ENCODE results near the gene LDAH. TPM values are rescaled to one million over a fixed set of nuclear protein-coding genes. Genes with fewer than 3 reads are reported as not detected.

Gene LDAH
- total and polyA plus RNA-seq, 2 donors (not counting 3 experiments of a cell fraction or from before 2014, with no cell fraction given), result 12.3 to 24.0 TPM

DNA sequence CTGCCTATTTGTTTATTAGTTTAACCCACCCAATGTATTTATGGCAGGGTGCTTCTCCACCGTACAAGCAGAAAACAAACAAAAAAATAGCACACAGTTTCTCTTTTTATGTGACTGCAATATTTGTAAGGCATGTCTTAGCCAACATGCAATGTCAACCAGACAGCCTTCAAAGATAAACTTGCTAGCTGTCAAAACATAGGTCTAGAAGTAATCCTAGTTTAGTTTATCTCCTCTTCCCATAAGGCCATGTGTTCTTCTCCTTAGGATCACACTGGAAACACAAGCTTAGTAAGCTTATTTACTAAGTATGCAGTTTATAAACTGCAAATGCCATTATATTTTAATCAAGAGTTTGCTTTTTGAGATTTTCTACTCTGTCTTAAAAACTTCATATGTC, 75.6 kb downstream of the LDAH start:
- Histone ChIP-seq H3K4me2 (ENCODE audit: insufficient read depth, low read length) (no peak overlapping the region), H3K9me1 (replicated peaks; ENCODE audit: control insufficient read depth, extremely low read depth, insufficient read depth, low read length) (no peaks in the 10 kb centered on the region), H2AFZ (ENCODE audit: low read depth, low read length) (no peak overlapping the region), H3K9ac (replicated peaks; ENCODE audit: extremely low read depth, insufficient read depth, low read length) (no peak overlapping the region), H3K9me3 (replicated peaks; ENCODE audit: control insufficient read depth, insufficient read depth, low read length) (no peaks in the 10 kb centered on the region), H3K79me2 (ENCODE audit: control insufficient read depth, insufficient read depth, low read length) (no peaks in the 10 kb centered on the region), H3K4me1 (ENCODE audit: control insufficient read depth, extremely low read depth, insufficient read depth, low read length) (peaks cover 10% of the 10 kb centered on the region), H3K27me3 (ENCODE audit: control insufficient read depth in 2 of 2, insufficient read depth in 2 of 2, low read length in 2 of 2) (no peaks in the 10 kb centered on the region), H4K20me1 (replicated peaks; ENCODE audit: control insufficient read depth, extremely low read depth, insufficient read depth, low read length) (no peaks in the 10 kb centered on the region), H3K27ac (ENCODE audit: insufficient read depth, low read depth, low read length) (no peak overlapping the region), H3K36me3 (ENCODE audit: control insufficient read depth in 2 of 2, extremely low read depth in 1 of 2, insufficient read depth in 2 of 2, low read length in 2 of 2) (no peaks in the 10 kb centered on the region), H3K4me3 (replicated peaks in 1 of 3; ENCODE audit: insufficient read depth in 1 of 3, low read depth in 1 of 3, low read length in 3 of 3) (no peak overlapping the region)
- POLR2A ChIA-PET, result no interaction called here
- no peak for TF ChIP-seq GATA2 (IDR thresholded peaks at IDR 0.05; ENCODE audit: insufficient read depth, insufficient read length, low read depth, low read length)
- no peak for TF ChIP-seq CTCF (IDR thresholded peaks at IDR 0.05; ENCODE audit: extremely low read depth in 1 of 2, insufficient read depth in 1 of 2, low read depth in 1 of 2, low read length in 2 of 2)
- no peak for TF ChIP-seq POLR2A (IDR thresholded peaks at IDR 0.05; ENCODE audit: low read depth, low read length)
- no peak for TF ChIP-seq POLR2AphosphoS5 (IDR thresholded peaks at IDR 0.05; ENCODE audit: insufficient read depth, low read depth, low read length)
- no peak for TF ChIP-seq MYC (IDR thresholded peaks at IDR 0.05; ENCODE audit: low read depth, low read length)
- CTCF ChIA-PET, result interaction anchor here (1.1 to 1.4 kb wide), 3 partner anchors 18 to 81 kb away, joined by 4 to 6 read pairs (median 5); partner anchors contain the start of gene GDF7
- dilution Hi-C loops (cut with MboI; ENCODE audit: extremely low pct_ligation_motif_present, low sequenced_read_pairs), result no loop called here
- intact Hi-C loops (cut with micrococcal nuclease), result loop anchor here (5.0 kb wide), 1 partner anchor 80 kb away; the partner anchor contains the start of gene GDF7
- FAIRE-seq (no peak), DNase-seq (ENCODE audit: low read depth, low spot score) (no peak)
- no TSS peak for BruUV-seq (replicated peaks)

GRCh38 chr2:20745924-20746555, 76.9 kb downstream of the LDAH start:
- no peaks in the 10 kb centered on the region for H3K79me2 ChIP-seq (ENCODE audit: control insufficient read depth, insufficient read depth, low read length)
- peak overlapping the region; percentile 64 for H3K4me2 ChIP-seq (ENCODE audit: insufficient read depth, low read length)
- no peaks in the 10 kb centered on the region for H3K27me3 ChIP-seq (ENCODE audit: control insufficient read depth in 2 of 2, insufficient read depth in 2 of 2, low read length in 2 of 2)
- dilution Hi-C loops (cut with MboI; ENCODE audit: extremely low pct_ligation_motif_present, low sequenced_read_pairs) (no loop called here), intact Hi-C loops (cut with micrococcal nuclease) (loop anchor here (5.0 kb wide), 1 partner anchor 79 kb away; the partner anchor contains the start of gene GDF7)
- H3K9ac ChIP-seq (replicated peaks; ENCODE audit: extremely low read depth, insufficient read depth, low read length), result no peak overlapping the region
- ChIA-PET POLR2A (no interaction called here), CTCF (interaction anchor here (0.7 to 1.9 kb wide), 2 partner anchors 18 to 84 kb away, joined by 4 to 5 read pairs; no protein-coding TSS in a partner anchor)
- H3K4me1 ChIP-seq (ENCODE audit: control insufficient read depth, extremely low read depth, insufficient read depth, low read length), result peaks cover 10% of the 10 kb centered on the region
- BruUV-seq (replicated peaks), result no TSS peak
- TF ChIP-seq, protein P1, sequence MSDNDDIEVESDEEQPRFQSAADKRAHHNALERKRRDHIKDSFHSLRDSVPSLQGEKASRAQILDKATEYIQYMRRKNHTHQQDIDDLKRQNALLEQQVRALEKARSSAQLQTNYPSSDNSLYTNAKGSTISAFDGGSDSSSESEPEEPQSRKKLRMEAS (IDR thresholded peaks at IDR 0.05; ENCODE audit: insufficient read depth, insufficient read length), result no peak
- TF ChIP-seq GATA2 (IDR thresholded peaks at IDR 0.05; ENCODE audit: insufficient read depth, insufficient read length, low read depth, low read length) (peak; percentile 23), POLR2AphosphoS5 (IDR thresholded peaks at IDR 0.05; ENCODE audit: insufficient read depth, low read depth, low read length) (no peak), MYC (IDR thresholded peaks at IDR 0.05; ENCODE audit: low read depth, low read length) (no peak), JUN (IDR thresholded peaks at IDR 0.05; ENCODE audit: borderline replicate concordance, insufficient read depth, insufficient read length, low read depth) (no peak), POLR2A (IDR thresholded peaks at IDR 0.05; ENCODE audit: low read depth, low read length) (peak; percentile 21), EZH2 (IDR thresholded peaks at IDR 0.05; ENCODE audit: borderline replicate concordance, low read depth, low read length, severe bottlenecking) (no peak), FOS (IDR thresholded peaks at IDR 0.05; ENCODE audit: borderline replicate concordance, insufficient read depth, low read length) (no peak), CTCF (IDR thresholded peaks at IDR 0.05; ENCODE audit: extremely low read depth in 1 of 2, insufficient read depth in 1 of 2, low read depth in 1 of 2, low read length in 2 of 2) (no peak)
- H3K4me3 ChIP-seq (replicated peaks in 1 of 3; ENCODE audit: insufficient read depth in 1 of 3, low read depth in 1 of 3, low read length in 3 of 3), result no peak overlapping the region
- H2AFZ ChIP-seq (ENCODE audit: low read depth, low read length), result no peak overlapping the region
- H3K36me3 ChIP-seq (ENCODE audit: control insufficient read depth in 2 of 2, extremely low read depth in 1 of 2, insufficient read depth in 2 of 2, low read length in 2 of 2), result no peaks in the 10 kb centered on the region
- no peaks in the 10 kb centered on the region for H3K9me1 ChIP-seq (replicated peaks; ENCODE audit: control insufficient read depth, extremely low read depth, insufficient read depth, low read length)
- no peak for FAIRE-seq
- H3K9me3 ChIP-seq (replicated peaks; ENCODE audit: control insufficient read depth, insufficient read depth, low read length), result no peaks in the 10 kb centered on the region
- no peak overlapping the region for H3K27ac ChIP-seq (ENCODE audit: insufficient read depth, low read depth, low read length)
- DNase-seq (ENCODE audit: low read depth, low spot score), result peak; percentile 74
- no peaks in the 10 kb centered on the region for H4K20me1 ChIP-seq (replicated peaks; ENCODE audit: control insufficient read depth, extremely low read depth, insufficient read depth, low read length)

Measured in endothelial cell of umbilical vein (primary cell).